ENCODE data around the gene ASAH2B.
A peak's percentile ranks its signal among the peaks of the same experiment; 100 is the strongest.

Gene ASAH2B

DNA sequence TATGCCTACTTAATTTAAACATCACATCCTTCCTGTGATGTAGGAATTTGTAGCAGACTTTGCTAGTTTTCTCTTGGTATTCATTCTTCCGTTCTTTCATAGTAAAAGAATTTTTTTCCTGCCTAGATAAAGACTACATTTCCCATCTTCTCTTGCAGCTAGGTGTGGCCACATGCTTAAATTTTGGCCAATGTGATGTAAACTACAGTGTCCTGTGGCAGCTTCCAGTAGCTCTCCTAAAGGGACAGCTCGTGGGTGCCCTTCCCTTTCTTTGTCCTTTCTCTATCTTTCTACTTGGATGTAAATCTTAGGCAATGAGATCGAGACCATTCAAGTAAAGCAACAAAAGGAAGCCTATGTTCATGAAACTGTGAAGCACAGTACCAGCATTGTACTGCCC is 58.6 kb downstream of the ASAH2B start:
- no peak for DNase-seq

DNA sequence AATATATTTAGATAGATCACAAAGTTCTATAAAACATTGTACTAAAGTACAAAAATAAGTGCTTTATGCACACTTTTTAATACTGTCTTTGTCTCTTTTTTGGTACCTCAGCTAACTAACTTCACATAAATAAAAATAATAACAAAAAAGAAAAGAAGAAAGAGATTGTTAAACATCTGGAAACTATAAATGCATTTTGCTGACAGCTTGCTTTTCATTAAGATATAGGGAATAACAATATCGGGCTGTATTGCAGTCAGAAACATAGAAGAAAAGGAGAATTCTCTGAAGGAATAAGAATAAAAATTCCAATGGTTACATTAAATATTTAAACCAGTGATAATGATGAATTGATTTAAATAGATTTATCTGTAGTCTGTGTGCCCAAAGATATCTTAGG is 59.9 kb downstream of the ASAH2B start:
- no peak for DNase-seq

DNA sequence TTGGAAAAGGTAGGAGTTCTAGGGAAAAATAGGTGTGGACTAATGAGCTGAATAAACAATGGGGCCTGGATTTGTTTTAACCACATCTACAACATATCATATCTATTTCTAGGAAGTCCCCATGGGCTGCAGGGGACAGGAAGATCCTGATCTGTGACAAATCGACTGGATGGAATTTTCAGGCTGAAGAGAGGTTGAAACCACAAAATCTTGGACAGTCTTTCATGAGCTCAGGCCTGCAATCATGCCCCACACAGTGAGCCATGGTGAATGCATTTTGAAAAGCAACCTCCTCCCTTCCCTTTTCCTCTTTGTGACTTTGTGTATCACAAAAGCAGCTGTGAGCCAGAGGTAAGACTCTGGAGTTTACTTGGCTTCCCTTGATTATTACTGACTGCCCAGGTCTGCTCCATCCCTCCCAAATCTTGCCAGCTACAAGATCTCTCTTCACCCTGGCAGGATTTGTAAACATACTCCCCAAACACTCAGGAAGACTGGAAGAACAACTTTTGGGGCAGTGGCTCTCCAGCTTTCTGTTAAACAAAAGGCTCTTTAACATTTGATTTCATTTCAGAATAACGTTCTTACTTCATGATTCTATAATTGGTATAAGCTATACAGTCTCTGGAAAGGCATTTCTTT is 66.4 kb downstream of the ASAH2B start:
- no peak for DNase-seq

DNA sequence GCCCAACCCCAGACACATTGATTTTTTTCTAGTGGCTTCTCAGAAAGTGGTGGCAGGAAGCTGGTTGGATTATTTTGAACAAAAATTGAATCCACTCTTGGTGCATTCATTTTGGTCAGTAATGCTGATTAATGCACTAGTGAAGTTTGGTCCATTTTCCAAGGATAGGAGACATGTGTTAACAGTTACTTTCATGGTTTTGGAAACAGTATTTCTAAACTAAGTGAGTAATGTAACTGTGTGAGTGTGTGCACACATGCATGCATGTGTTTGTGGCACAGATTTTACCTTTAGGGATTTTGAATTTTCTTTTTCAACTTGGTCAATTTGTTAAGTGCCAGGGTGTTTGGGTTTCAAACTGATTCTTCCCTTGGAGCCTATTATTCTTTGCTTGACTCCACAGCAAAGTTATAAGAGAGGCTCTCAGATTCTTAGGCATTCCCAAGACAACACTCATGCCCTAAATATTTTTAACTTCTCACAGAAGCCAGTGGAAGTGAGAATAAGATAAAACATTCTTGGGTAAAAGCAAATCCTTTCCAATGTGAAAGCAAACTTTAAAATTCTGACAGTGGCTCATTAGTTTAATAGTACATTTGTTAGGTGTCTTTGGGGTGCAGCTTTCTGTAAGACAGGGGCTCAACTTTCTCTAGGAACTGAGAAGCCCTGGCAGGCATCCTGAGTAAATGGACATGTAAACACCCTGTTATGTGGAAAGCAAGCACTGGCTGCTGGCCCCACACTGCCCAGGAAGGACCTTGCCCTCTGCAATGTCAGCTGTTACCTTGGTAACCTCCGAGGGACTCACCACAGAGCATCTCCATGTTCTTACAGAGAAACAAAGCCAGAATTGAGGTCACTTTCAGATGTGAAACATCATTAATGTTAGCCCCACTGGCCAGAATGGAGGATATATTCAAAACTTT is 68.4 kb downstream of the ASAH2B start:
- DNase-seq, result peak in 1 of 51 donors; percentile 8
